GM12864 (cell line): ENCODE data around the gene PPTC7.
"Not testable (repeated sequence)": the region's sequence is repeated elsewhere in the genome, so short reads cannot be mapped to it uniquely, and the experiment has no call there.

Source experiments
- DNase-seq: peaks from one replicate; pipeline ENCODE4 v3.0.0-alpha.2; 2011; ENCODE audit warnings: low read depth
- H3K4me3 ChIP-seq: 2 replicates; pipeline ENCODE4 v1.5.1; 2011; ENCODE audit warnings: mild to moderate bottlenecking, low read depth, low read length, control low read depth
- CTCF ChIP-seq: IDR thresholded peaks from 2 replicates; pipeline ENCODE4 v1.5.1; 2011; ENCODE audit warnings: low read depth, mild to moderate bottlenecking, moderate library complexity, low read length, control low read depth, inconsistent platforms; ENCODE audit errors: missing control alignments

PPTC7 gene

GRCh38 chr12:110597885-110598284, 14.8 kb upstream of the PPTC7 start:
- TF ChIP-seq CTCF: no peak
- no peak for DNase-seq
- H3K4me3 ChIP-seq: no peak overlapping the region

- DNase-seq, H3K4me3 ChIP-seq: not testable (repeated sequence)
Measured at GRCh38 chr12:110592919-110593318, 9.8 kb upstream of the PPTC7 start.

GRCh38 chr12:110592078-110592477, 9.0 kb upstream of the PPTC7 start:
- H3K4me3 ChIP-seq: no peak overlapping the region
- no peak for DNase-seq
- no peak for TF ChIP-seq CTCF

GRCh38 chr12:110591451-110592051, 8.4 kb upstream of the PPTC7 start:
- TF ChIP-seq CTCF: no peak
- DNase-seq: no peak
- no peak overlapping the region for H3K4me3 ChIP-seq

GRCh38 chr12:110590806-110591326, 7.7 kb upstream of the PPTC7 start:
- peak; percentile 84 for DNase-seq
- no peak overlapping the region for H3K4me3 ChIP-seq
- no peak for TF ChIP-seq CTCF

- TF ChIP-seq CTCF: no peak
- no peak overlapping the region for H3K4me3 ChIP-seq
- DNase-seq: no peak
Measured at GRCh38 chr12:110590059-110590458, 6.9 kb upstream of the PPTC7 start.

- not testable (repeated sequence) for DNase-seq, H3K4me3 ChIP-seq
Measured at GRCh38 chr12:110587102-110587501, 4.0 kb upstream of the PPTC7 start.

GRCh38 chr12:110585231-110585799, 2.2 kb upstream of the PPTC7 start:
- no peak for DNase-seq
- H3K4me3 ChIP-seq: no peak overlapping the region
- no peak for TF ChIP-seq CTCF
